ENCODE measurements around the gene SLC35A3.

GRCh38 chr1:100010804-100011203 is 41.0 kb downstream of the SLC35A3 start:
- TF ChIP-seq POLR2A (IDR thresholded peaks at IDR 0.05), result no peak
- TF ChIP-seq CTCF (IDR thresholded peaks at IDR 0.05), result no peak
